K562 (cell line): ENCODE results near the gene FBXL3.

ENCODE experiments used
- L3MBTL2 ChIP-seq: fragments of 450-650 bp; IDR thresholded peaks from 2 replicates; pipeline ENCODE4 v1.6.1; 2016; ENCODE audit warnings: mild to moderate bottlenecking, moderate library complexity
- MEF2A ChIP-seq: IDR thresholded peaks from 2 replicates; pipeline ENCODE4 v1.6.1; 2011; ENCODE audit warnings: low read depth, mild to moderate bottlenecking, low read length, moderate library complexity; ENCODE audit not compliant: control insufficient read depth
- SIN3A ChIP-seq, 2 experiments: fragments of 150-350 bp in 1 of 2; IDR thresholded peaks; 2 replicates each; pipeline ENCODE4 v1.6.1; 2011 to 2016; ENCODE audit warnings: borderline replicate concordance in 2 of 2, low read depth in 2 of 2, low read length in 2 of 2, mild to moderate bottlenecking in 2 of 2, moderate library complexity in 2 of 2; ENCODE audit not compliant: control insufficient read depth in 1 of 2
- TCF7L2 ChIP-seq: fragments of 150-350 bp; IDR thresholded peaks from 2 replicates; pipeline ENCODE4 v1.6.1; 2016; ENCODE audit warnings: low read depth, mild to moderate bottlenecking, low read length, moderate library complexity
- ZNF12 ChIP-seq: sonication (generic); formaldehyde crosslinking; IDR thresholded peaks from 2 replicates; pipeline ENCODE4 v1.4.0; 2020; ENCODE audit warnings: mild to moderate bottlenecking, missing genetic modification reagents
- TF ChIP-seq, protein P1 (sequence below), 3 experiments: IDR thresholded peaks in 2 of 3; conservative IDR thresholded peaks in 1 of 3; 2 replicates each; pipeline ENCODE4 v1.5.1; 2011 to 2012; ENCODE audit warnings: low read length in 3 of 3, mild to moderate bottlenecking in 3 of 3, control low read depth in 2 of 3, improper control_type of control experiment in 1 of 3, inconsistent platforms in 1 of 3, low read depth in 1 of 3, mixed read lengths in 1 of 3, moderate library complexity in 1 of 3; ENCODE audit not compliant: insufficient read depth in 2 of 3

DNA sequence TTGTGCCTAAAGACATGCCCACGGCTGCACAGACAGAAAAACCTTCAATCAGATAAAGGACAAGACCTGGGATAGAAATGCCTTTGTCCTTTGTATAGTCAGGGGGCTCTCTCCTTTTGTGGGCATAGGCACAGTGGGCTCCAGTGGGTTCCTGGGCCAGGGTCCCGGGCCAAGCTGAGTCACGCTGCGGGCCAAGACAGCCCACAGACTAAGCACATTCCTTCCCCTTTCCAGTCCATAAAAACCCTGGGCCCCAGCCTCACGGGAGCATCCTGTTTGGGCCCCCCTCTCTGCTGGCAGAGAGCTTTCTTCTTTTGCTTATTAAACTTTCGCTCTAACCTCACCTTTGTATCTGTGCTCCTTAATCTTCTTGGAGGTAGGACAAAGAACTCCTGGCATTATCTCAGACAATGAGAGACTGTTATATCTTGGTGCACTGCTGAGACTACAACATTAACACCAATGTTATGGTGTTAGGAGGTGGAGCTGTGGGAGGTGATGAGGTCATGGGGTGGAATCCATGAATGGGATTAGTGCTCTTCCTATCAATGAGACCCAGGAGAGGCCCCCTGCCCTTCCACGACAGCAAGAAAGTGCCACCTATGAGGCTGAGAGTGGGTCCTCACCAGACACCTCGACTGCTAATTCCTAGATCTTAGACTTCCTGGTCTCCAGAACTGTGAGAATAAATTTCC lies 20.8 kb upstream of the FBXL3 start:
- TF ChIP-seq SIN3A (IDR thresholded peaks at IDR 0.05; ENCODE audit: borderline replicate concordance in 2 of 2, control insufficient read depth in 1 of 2, low read depth in 2 of 2, low read length in 2 of 2) (no peak), L3MBTL2 (no peak), TCF7L2 (no peak), ZNF12 (CRISPR knock-in tag) (no peak), MEF2A (no peak)
- TF ChIP-seq, protein P1, sequence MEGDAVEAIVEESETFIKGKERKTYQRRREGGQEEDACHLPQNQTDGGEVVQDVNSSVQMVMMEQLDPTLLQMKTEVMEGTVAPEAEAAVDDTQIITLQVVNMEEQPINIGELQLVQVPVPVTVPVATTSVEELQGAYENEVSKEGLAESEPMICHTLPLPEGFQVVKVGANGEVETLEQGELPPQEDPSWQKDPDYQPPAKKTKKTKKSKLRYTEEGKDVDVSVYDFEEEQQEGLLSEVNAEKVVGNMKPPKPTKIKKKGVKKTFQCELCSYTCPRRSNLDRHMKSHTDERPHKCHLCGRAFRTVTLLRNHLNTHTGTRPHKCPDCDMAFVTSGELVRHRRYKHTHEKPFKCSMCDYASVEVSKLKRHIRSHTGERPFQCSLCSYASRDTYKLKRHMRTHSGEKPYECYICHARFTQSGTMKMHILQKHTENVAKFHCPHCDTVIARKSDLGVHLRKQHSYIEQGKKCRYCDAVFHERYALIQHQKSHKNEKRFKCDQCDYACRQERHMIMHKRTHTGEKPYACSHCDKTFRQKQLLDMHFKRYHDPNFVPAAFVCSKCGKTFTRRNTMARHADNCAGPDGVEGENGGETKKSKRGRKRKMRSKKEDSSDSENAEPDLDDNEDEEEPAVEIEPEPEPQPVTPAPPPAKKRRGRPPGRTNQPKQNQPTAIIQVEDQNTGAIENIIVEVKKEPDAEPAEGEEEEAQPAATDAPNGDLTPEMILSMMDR (IDR thresholded peaks at IDR 0.05 in 2 of 3, conservative IDR thresholded peaks at IDR 0.05 in 1 of 3; ENCODE audit: insufficient read depth in 2 of 3, low read depth in 1 of 3, low read length in 3 of 3) = no peak
